ENCODE results near the gene INO80B. TPM values are rescaled to one million over a fixed set of nuclear protein-coding genes. Genes with fewer than 3 reads are reported as not detected.

INO80B gene
- total RNA-seq: 52.2 and 52.8 TPM in 2 replicates

DNA sequence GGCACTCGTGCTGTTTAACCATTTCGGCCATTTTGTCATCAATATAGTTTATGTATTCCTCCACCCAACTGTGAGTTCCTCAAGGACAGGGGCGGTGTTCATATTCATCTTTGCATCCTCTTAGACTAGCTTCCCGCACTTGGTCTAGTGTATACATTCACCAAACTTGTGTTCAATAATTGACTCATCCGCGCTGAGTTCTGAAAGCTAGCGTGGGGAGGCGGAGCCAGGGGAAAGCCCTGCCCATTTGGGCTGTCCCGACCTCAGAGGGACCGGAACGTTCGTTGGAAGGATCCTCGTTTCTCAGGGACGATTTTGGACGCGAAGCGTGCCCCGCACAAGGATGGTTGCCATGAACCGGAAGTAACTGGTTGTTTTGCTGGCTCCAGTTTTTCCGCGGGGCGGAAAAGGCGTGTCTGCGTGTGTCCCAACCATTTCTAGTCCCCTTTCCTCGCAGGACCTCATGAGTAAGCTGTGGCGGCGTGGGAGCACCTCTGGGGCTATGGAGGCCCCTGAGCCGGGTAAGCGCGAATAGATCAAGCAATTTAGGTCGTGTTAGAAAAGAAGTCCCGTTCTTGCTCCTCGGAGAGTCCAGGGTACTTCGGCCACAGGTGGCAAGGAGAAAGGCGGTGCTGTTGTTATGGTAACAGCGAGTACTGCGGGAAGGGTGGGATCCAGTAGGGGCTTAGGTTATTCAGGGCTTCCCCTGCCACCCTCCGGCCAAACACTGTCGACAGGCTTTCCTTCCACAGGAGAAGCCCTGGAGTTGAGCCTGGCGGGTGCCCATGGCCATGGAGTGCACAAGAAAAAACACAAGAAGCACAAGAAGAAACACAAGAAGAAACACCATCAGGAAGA, at the start of gene INO80B:
INO80B (plus strand) TSS at position 434 of the 858 bp plus-strand sequence; CDS start at position 464, 30 bp downstream.
- intact Hi-C loops (cut with micrococcal nuclease): loop anchor here (1.0 to 5.0 kb wide), 17 partner anchors 10 to 1222 kb away; partner anchors contain the start of genes ALMS1, AUP1, DGUOK and DOK1

DNA sequence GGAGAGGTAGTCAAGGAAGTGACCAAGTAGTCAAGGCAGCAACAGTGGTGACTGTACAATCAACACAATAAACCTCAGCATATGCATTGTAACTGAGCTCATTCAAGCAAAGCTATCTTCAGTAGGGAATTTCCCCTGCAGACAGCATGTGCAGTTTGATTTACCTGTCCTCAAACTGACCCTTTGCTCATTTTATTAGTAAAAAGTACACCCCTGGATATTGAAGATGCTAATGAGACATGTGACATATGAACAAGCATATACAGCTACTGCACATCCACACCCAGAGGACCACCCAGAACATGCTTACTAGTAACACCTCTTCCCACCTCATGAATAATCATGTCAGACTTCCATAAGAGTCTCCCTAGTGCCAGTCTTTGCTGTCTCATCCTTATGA, 48.9 kb upstream of the INO80B start:
- intact Hi-C loops (cut with micrococcal nuclease): no loop called here

DNA sequence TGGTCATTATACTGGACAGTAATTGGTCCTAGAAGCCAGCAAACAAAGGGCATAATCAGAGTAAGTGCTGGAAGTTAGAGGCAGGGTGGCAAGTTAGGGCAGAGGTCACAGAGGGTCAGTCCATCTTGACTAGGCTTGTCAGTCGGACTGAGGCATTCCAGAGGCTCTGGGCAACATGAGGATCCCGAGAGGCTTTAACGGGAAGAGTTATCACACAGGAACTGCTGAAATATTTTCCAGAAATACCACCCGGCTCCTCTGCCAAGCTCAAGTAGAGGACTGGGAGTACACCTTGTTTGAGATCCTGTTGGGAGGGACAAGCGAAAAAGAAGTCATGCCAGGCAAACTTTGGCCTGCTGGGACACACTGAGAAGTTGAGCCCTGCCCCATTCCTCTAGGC, 47.2 kb upstream of the INO80B start:
- intact Hi-C loops (cut with micrococcal nuclease): no loop called here

- intact Hi-C loops (cut with micrococcal nuclease): no loop called here
These were observed 41.7 kb upstream of the INO80B start for GRCh38 chr2:74413001-74413698.

- intact Hi-C loops (cut with micrococcal nuclease): no loop called here
These were observed 40.4 kb upstream of the INO80B start for GRCh38 chr2:74414441-74414840.

DNA sequence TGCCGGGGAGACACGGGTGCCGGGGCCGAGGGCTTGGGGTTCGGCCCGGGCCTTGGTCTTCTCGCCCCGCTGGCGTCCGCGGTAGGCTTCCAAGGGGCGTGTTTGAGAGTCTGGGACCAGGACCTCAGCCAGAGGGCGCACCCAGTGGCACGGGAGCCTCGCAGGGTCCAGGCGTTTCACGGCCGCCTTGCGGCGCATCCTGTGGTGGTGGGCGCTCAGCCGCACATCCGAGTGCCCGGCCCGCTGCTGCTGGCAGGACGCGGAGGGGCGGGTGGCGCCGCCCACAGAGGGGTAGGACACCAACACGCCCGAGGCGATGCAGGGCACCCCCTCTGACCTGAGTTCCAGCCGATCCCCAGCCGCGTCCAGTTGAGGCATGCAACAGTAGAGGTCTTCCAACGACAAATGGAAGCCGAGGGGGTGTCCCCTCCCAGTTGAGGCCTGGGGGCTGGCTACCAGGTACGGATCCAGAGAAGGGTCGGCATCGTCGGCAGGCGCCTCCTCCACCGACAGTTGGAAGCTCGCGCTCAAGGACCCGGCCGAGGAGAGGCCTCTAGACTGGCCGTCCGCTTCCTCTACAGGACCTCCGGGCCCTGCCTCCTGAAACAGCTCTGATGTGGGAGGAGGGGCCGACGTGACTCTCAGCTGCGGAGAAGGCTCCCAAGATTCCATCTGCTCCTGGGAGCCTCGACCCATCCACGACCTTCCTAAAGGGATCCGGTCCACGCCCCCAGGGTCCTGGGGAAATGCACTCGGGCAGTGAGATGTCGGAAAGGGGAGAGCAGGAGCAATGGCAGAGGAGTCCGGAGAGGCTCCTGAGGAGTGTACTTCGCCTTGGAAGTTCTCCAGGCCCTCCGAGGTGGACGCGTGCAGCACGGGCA, 39.8 kb upstream of the INO80B start:
- intact Hi-C loops (cut with micrococcal nuclease): no loop called here

GRCh38 chr2:74415762-74416395, 39.0 kb upstream of the INO80B start:
- intact Hi-C loops (cut with micrococcal nuclease): no loop called here

GRCh38 chr2:74416778-74417177, 38.1 kb upstream of the INO80B start:
- intact Hi-C loops (cut with micrococcal nuclease): no loop called here

- intact Hi-C loops (cut with micrococcal nuclease): no loop called here
These were observed 37.7 kb upstream of the INO80B start for GRCh38 chr2:74417197-74417596.

GRCh38 chr2:74417763-74418162, 37.1 kb upstream of the INO80B start:
- intact Hi-C loops (cut with micrococcal nuclease): no loop called here

DNA sequence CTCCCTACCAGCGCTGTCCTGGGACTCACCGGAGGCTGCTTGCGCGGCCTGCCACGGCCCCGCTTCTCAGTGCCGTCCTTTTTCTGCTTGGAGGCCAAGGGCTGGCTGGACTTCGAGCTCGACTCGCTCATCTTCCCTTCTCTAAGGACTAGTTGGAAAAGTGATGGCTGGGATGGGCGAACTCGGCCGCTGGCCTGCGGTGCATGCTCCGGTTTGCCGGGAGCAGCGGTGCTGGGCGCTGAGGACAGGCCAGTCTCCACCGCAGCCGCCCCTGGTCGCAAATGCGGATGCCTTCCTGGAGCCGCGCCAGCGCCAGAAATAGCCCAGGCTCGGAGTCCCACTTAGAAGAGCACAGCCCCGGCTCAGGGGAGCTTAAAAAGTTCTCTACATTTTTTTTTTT, 36.6 kb upstream of the INO80B start:
- intact Hi-C loops (cut with micrococcal nuclease): no loop called here

DNA sequence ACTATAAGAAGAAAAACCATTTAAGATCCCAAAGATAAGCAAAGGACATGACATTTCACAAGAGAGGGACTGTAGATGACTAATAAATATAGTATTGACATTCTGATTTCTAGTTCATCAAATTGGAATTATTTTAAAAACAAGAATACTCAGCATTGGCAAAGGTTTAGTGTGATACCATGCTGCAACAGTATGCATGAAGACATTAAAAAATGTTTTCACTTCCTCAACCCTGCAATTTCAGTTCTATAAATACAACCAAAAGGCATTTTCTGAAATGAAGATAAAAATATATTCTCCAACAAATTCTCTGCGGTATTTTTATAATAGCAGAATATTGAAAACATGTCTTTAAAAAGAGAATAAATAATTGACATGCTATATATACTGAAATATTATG, 35.5 kb upstream of the INO80B start:
- intact Hi-C loops (cut with micrococcal nuclease): no loop called here

DNA sequence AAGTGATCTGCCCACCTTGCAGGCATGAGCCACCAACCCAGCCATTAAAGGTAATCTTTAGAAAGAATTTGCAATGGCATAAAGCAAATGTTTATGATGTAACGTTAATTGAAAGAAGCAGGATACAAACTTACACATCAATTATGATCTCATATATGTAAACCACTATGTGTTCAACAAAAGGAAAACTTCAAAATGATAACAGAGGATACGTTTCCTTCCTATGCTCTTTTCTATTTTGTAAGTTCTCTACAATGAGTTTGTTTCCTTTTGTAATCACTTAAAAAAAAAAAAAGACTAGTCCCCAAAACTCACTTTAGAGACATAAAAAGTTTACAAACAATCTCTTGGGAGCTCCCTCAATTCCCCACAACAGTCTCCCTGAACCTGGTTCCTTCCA, 34.9 kb upstream of the INO80B start:
- intact Hi-C loops (cut with micrococcal nuclease): loop anchor here (2.0 kb wide), 4 partner anchors 87 to 539 kb away; partner anchors contain the start of genes DGUOK, MTHFD2, PCGF1 and POLE4

GRCh38 chr2:74420443-74421103, 34.3 kb upstream of the INO80B start:
- intact Hi-C loops (cut with micrococcal nuclease): loop anchor here (1.0 to 2.0 kb wide), 14 partner anchors 28 to 1187 kb away; partner anchors contain the start of genes AUP1, DGUOK, DOK1 and HTRA2

- intact Hi-C loops (cut with micrococcal nuclease): loop anchor here (1.0 to 2.0 kb wide), 14 partner anchors 29 to 1188 kb away; partner anchors contain the start of genes AUP1, DGUOK, DOK1 and HTRA2
These were observed 33.5 kb upstream of the INO80B start, which contains the start of the genes C2orf81 and WDR54 for GRCh38 chr2:74421221-74421870. Gene C2orf81 (minus strand): TSS chr2:74421619. CDS start chr2:74421560, 59 bp downstream. Gene WDR54 (plus strand): TSS chr2:74421730. CDS start chr2:74422154, 424 bp downstream.

DNA sequence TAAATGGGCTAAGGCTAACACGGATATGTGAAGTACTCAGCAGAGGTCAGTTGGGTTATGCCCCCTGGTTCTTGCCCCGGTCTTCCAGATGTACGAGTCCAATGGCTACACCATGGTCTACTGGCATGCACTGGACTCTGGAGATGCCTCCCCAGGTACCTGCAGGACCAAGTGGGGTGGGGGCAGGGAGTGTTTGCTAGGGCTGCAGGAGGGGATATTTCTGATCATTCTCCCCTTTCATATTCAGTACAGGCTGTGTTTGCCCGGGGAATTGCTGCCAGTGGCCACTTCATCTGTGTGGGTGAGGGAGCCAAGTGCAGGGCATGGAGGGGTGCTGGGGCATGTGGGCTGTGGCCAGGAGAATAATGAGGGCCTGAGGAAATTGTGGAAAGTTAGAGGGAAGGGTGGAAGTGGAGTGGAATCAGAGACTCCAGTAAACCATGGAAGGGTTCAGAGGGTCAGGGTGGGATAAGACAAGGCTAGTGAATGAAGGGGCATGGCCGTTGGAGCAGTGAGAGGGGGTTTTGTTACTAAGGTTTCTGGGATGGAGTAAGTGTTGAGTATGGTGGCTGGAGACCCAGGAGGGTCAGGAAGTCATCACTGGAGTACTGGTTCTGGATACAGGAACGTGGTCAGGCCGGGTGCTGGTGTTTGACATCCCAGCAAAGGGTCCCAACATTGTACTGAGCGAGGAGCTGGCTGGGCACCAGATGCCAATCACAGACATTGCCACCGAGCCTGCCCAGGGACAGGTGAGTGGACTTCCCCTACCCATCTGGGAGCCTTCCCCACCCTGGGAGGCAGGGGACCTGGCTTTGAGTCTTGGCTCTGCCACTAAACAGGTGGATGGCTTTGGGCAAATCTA, 31.4 kb upstream of the INO80B start:
- intact Hi-C loops (cut with micrococcal nuclease): no loop called here

DNA sequence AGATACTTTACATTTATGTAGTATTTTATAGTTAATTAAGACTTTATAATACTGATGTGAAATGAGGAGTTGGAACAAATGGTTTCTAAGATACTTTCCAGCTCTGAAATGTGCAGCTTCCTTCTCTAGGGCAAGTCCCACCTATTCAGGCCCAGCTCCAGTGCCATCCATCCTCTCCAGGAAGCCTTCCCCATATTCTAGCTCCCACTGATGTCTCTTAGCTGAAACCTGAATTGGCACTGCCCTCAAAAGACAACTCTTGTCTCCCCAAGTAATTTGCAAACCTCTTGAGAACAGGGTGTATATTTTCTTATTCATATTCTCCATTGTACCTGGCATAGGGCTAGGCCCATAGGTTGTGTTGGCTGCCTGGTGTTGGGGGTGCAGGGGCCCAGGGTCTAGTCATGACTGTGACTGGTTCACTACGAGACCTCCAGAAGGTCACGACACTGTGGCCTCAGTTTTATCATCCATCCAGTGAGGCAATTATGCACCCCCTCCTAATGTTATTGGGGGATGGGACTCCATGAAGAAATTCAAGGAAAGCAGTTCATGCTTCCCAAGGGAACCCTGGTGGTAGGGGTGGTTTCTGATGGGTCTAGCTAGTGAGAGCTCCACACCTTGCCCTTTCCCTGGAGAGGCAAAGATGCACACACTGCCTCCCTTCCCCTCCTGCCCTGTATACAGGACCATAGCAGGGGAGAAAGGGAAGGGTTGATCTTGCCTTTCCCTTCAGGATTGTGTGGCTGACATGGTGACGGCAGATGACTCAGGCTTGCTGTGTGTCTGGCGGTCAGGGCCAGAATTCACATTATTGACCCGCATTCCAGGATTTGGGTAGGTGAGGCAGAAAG, 30.5 kb upstream of the INO80B start:
- intact Hi-C loops (cut with micrococcal nuclease): no loop called here

All from T-helper 1 cell treated with Interleukin-12 subunit alpha and Interleukin-12 subunit beta and Interleukin-4 antibody, amounts not matched to agents 30 ng/mL and 1 ng/mL, for 36 hours (primary cell).